GM19193 (cell line): ENCODE results near the gene VOPP1.

ENCODE experiments used
- POLR2A ChIP-seq: IDR thresholded peaks from 4 replicates; pipeline ENCODE4 v1.6.1; 2011; ENCODE audit not compliant: insufficient read depth, insufficient read length; ENCODE audit errors: extremely low read depth

The VOPP1 gene

GRCh38 chr7:55477781-55478374, 94.4 kb downstream of the VOPP1 start:
- peak; percentile 7 for TF ChIP-seq POLR2A

GRCh38 chr7:55476852-55477780, 95.2 kb downstream of the VOPP1 start:
- peak; percentile 11 for TF ChIP-seq POLR2A

- TF ChIP-seq POLR2A = peak; percentile 9
These were observed 96.2 kb downstream of the VOPP1 start for GRCh38 chr7:55475855-55476803.

- no peak for TF ChIP-seq POLR2A
These were observed 97.1 kb downstream of the VOPP1 start for GRCh38 chr7:55474944-55475854.

- TF ChIP-seq POLR2A = no peak
These were observed 98.4 kb downstream of the VOPP1 start for GRCh38 chr7:55473932-55474331.

- TF ChIP-seq POLR2A = no peak
These were observed 99.2 kb downstream of the VOPP1 start for GRCh38 chr7:55472928-55473725.

GRCh38 chr7:55470261-55470660, 102.0 kb downstream of the VOPP1 start:
- TF ChIP-seq POLR2A = no peak

- TF ChIP-seq POLR2A = no peak
These were observed 102.6 kb downstream of the VOPP1 start for GRCh38 chr7:55469721-55470120.

GRCh38 chr7:55469271-55469681, 103.0 kb downstream of the VOPP1 start:
- no peak for TF ChIP-seq POLR2A

GRCh38 chr7:55468495-55468894, 103.8 kb downstream of the VOPP1 start:
- TF ChIP-seq POLR2A = no peak

- TF ChIP-seq POLR2A = no peak
These were observed 105.2 kb downstream of the VOPP1 start for GRCh38 chr7:55467047-55467593.

GRCh38 chr7:55465691-55466090, 106.6 kb downstream of the VOPP1 start:
- no peak for TF ChIP-seq POLR2A

- no peak for TF ChIP-seq POLR2A
These were observed 107.9 kb downstream of the VOPP1 start for GRCh38 chr7:55464422-55464821.
